ENCODE data around the gene PHAF1. TPM values are rescaled to one million over a fixed set of nuclear protein-coding genes. Genes with fewer than 3 reads are reported as not detected.

Gene PHAF1
- total RNA-seq, 2 donors from 2014 or later, result 18.8 to 19.6 TPM

DNA sequence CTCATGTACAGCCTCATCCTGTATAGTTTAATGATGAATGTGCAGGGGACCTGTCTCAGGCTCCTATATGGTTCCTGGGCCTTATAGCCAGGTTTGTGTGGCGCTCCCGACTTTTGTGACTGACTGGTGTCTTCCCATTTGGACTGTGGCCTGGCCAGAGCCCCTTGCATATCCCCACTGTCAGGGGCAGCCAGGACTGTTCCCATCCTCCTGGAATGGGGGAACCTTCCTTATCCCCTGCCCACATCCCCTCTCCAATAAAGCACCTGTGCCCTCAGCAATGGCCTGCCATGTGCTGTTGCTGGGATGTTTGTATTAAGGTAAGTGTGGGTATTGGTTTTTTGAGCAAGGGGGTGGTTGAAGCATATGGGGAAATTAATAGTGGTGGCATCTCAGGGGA, 38.5 kb downstream of the PHAF1 start:
- Mint-ChIP-seq H3K4me3 (no peak overlapping the region), H3K27me3 (ENCODE audit: insufficient read depth) (peaks cover 30% of the 10 kb centered on the region), H3K9me3 (no peaks in the 10 kb centered on the region), H3K27ac (no peak overlapping the region), H3K4me1 (peaks cover 4% of the 10 kb centered on the region), H3K36me3 (ENCODE audit: low read depth) (peaks cover 45% of the 10 kb centered on the region)
- no peak for DNase-seq
- Histone ChIP-seq H3K27me3 (ENCODE audit: control insufficient read depth, insufficient read depth, low read length, poor library complexity, severe bottlenecking) (peaks cover 37% of the 10 kb centered on the region), H3K36me3 (ENCODE audit: control insufficient read depth, insufficient read depth, low read length) (peaks cover 41% of the 10 kb centered on the region), H3K9ac (ENCODE audit: extremely low read depth, low read length, poor library complexity, severe bottlenecking) (no peak overlapping the region), H3K27ac (ENCODE audit: low read depth, low read length) (no peak overlapping the region), H3K4me3 (ENCODE audit: low read length) (no peak overlapping the region), H3K4me1 (ENCODE audit: control insufficient read depth, insufficient read depth, low read length) (no peaks in the 10 kb centered on the region), H3K9me3 (ENCODE audit: control insufficient read depth, low read length) (no peaks in the 10 kb centered on the region)
- TF ChIP-seq CTCF (conservative IDR thresholded peaks at IDR 0.05), result no peak
- 100% methylated on average over 2 of the region's 2 CpGs for WGBS, 2 experiments (ENCODE audit: insufficient coverage in 1 of 2, insufficient read length in 1 of 2)

- no peak overlapping the region for H3K9ac ChIP-seq (ENCODE audit: extremely low read depth, low read length, poor library complexity, severe bottlenecking)
- H3K9me3 ChIP-seq (ENCODE audit: control insufficient read depth, low read length), result no peaks in the 10 kb centered on the region
- H3K9me3 Mint-ChIP-seq, result no peaks in the 10 kb centered on the region
- no peak overlapping the region for H3K27ac Mint-ChIP-seq
- WGBS, 2 experiments (ENCODE audit: insufficient coverage in 1 of 2, insufficient read length in 1 of 2), result 90 to 96% methylated on average over 11 of the region's 11 CpGs
- peaks cover 41% of the 10 kb centered on the region for H3K36me3 Mint-ChIP-seq (ENCODE audit: low read depth)
- H3K4me1 ChIP-seq (ENCODE audit: control insufficient read depth, insufficient read depth, low read length), result no peaks in the 10 kb centered on the region
- H3K4me3 Mint-ChIP-seq, result no peak overlapping the region
- H3K36me3 ChIP-seq (ENCODE audit: control insufficient read depth, insufficient read depth, low read length), result peaks cover 37% of the 10 kb centered on the region
- H3K4me3 ChIP-seq (ENCODE audit: low read length), result no peak overlapping the region
- H3K27ac ChIP-seq (ENCODE audit: low read depth, low read length), result no peak overlapping the region
- peaks cover 4% of the 10 kb centered on the region for H3K4me1 Mint-ChIP-seq
- H3K27me3 Mint-ChIP-seq (ENCODE audit: insufficient read depth), result peaks cover 36% of the 10 kb centered on the region
- peaks cover 42% of the 10 kb centered on the region for H3K27me3 ChIP-seq (ENCODE audit: control insufficient read depth, insufficient read depth, low read length, poor library complexity, severe bottlenecking)
- no peak for DNase-seq
- TF ChIP-seq CTCF (conservative IDR thresholded peaks at IDR 0.05), result no peak
Measured at GRCh38 chr16:67148656-67149275, 39.0 kb downstream of the PHAF1 start.

DNA sequence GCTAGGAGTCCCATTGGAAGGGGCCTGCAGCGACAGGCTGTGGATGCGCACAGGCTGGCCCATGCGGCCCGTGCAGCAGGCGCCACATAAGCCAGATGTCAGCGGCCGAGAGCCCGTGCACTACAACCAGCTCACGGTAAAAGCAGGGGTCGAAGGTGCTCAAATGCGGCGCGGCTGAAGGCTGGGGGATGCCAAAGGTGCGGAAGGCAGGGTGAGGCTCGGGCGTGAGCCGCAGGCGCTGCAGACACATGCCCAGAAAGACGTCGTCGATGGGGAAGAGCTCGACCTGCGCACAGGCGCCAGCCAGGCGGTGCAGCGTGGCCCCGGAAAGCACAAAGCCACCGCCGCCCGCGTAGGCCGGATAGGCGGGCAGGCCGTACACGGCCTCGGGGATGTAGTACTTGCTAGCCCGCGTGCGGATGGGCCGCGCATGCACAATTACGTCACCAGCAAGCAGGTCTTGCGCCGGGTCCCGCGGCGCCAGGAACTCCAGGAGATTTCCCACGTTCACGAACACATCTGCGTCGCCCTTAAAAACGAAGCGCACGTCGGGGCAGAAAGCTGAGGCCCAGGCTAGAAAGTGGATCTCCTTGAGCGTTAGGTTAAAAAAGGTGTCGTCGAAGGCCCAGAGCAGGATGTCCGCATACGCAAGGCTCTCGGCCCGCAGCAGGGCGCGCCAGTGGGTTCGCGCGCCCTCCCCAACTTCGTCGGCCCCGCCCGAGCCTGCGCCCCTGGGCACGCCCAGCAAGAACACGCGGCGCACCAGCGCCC, 39.7 kb downstream of the PHAF1 start:
- Histone ChIP-seq H3K36me3 (ENCODE audit: control insufficient read depth, insufficient read depth, low read length) (peaks cover 32% of the 10 kb centered on the region), H3K4me3 (ENCODE audit: low read length) (no peak overlapping the region), H3K27me3 (ENCODE audit: control insufficient read depth, insufficient read depth, low read length, poor library complexity, severe bottlenecking) (peaks cover 49% of the 10 kb centered on the region), H3K9ac (ENCODE audit: extremely low read depth, low read length, poor library complexity, severe bottlenecking) (no peak overlapping the region), H3K9me3 (ENCODE audit: control insufficient read depth, low read length) (no peaks in the 10 kb centered on the region), H3K27ac (ENCODE audit: low read depth, low read length) (no peak overlapping the region), H3K4me1 (ENCODE audit: control insufficient read depth, insufficient read depth, low read length) (no peaks in the 10 kb centered on the region)
- TF ChIP-seq CTCF (conservative IDR thresholded peaks at IDR 0.05), result no peak
- Mint-ChIP-seq H3K36me3 (ENCODE audit: low read depth) (peaks cover 36% of the 10 kb centered on the region), H3K27me3 (ENCODE audit: insufficient read depth) (peaks cover 43% of the 10 kb centered on the region), H3K9me3 (no peaks in the 10 kb centered on the region), H3K27ac (no peak overlapping the region), H3K4me1 (peaks cover 4% of the 10 kb centered on the region), H3K4me3 (peak overlapping the region; percentile 59)
- no peak for DNase-seq
- WGBS, 2 experiments (ENCODE audit: insufficient coverage in 1 of 2, insufficient read length in 1 of 2), result 83 to 86% methylated on average over 72 to 77 of the region's 77 CpGs

All from endodermal cell (in vitro differentiated cells).